Measurements from ENCODE around the gene IGLL5.

DNA sequence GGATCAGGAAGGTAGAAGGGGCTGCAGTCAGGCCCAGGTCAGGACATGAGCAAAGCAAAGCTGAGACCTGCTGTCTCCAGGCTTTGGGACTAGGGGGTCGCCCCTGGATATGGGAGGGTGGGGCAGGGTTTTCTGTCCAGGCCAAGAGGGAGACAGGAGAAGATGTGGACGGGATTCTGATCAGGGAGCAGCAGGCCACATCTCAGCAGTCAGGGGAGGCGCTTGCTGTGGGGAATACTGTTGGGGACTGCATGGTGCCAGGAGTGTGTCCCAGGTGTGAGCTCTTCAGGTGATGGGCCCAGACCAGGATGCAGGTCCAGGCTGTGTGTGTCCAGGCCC lies 29.3 kb downstream of the IGLL5 start:
- TF ChIP-seq, protein P1, sequence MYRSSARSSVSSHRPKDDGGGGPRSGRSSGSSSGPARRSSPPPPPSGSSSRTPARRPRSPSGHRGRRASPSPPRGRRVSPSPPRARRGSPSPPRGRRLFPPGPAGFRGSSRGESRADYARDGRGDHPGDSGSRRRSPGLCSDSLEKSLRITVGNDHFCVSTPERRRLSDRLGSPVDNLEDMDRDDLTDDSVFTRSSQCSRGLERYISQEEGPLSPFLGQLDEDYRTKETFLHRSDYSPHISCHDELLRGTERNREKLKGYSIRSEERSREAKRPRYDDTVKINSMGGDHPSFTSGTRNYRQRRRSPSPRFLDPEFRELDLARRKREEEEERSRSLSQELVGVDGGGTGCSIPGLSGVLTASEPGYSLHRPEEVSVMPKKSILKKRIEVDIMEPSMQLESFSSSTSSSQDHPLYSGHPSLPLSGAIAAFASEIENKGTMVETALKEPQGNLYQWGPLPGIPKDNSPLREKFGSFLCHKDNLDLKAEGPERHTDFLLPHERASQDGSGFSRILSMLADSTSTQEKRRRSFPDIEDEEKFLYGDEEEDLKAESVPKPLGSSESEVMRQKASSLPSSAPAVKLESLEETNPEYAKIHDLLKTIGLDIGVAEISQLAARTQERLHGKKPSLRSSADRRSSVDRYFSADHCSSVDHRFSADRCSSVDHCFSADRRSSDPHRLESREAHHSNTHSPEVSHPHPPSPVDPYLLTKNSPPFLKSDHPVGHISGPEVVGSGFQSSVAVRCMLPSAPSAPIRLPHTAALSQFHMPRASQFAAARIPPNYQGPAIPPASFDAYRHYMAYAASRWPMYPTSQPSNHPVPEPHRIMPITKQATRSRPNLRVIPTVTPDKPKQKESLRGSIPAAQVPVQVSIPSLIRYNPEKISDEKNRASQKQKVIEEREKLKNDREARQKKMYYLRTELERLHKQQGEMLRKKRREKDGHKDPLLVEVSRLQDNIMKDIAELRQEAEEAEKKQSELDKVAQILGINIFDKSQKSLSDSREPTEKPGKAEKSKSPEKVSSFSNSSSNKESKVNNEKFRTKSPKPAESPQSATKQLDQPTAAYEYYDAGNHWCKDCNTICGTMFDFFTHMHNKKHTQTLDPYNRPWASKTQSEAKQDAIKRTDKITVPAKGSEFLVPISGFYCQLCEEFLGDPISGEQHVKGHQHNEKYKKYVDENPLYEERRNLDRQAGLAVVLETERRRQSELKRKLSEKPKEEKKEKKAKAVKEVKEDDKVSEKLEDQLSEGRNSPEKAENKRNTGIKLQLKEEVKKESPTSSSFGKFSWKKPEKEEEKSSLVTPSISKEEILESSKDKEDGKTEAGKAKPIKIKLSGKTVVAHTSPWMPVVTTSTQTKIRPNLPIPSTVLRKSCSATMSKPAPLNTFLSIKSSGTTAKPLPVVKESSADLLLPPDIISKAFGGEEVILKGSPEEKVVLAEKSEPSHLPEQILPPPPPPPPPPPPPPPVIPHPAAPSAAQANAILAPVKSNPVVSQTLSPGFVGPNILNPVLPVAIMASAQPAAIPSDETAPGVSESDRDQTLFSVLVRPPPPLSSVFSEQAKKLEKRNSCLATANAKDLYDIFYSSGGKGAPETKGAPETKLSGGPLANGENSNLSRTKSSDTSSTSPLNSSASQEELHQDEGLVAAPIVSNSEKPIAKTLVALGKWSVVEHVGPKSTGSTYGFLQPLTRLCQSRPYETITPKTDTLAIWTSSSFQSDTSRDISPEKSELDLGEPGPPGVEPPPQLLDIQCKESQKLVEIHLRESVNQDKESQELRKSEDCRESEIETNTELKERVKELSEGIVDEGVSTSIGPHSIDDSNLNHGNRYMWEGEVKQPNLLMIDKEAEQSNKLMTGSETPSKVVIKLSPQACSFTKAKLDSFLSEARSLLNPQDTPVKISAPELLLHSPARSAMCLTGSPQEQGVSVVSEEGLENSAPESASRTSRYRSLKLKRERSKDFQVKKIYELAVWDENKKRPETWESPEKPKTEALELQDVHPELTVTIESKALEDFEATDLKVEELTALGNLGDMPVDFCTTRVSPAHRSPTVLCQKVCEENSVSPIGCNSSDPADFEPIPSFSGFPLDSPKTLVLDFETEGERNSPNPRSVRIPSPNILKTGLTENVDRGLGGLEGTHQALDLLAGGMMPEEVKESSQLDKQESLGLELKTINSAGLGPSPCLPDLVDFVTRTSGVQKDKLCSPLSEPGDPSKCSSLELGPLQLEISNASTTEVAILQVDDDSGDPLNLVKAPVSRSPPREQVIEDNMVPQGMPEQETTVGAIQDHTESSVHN (IDR thresholded peaks at IDR 0.05; ENCODE audit: borderline replicate concordance in 1 of 2, low read depth in 1 of 2), result no peak
- no peak for TF ChIP-seq MAZ (CRISPR knock-in tag; conservative IDR thresholded peaks at IDR 0.05 in 1 of 2, IDR thresholded peaks at IDR 0.05 in 1 of 2)

Measured in K562 (cell line).